Measurements from ENCODE around the gene ACSM3.
"Not testable (repeated sequence)": the region's sequence is repeated elsewhere in the genome, so short reads cannot be mapped to it uniquely, and the experiment has no call there.

ACSM3 gene

DNA sequence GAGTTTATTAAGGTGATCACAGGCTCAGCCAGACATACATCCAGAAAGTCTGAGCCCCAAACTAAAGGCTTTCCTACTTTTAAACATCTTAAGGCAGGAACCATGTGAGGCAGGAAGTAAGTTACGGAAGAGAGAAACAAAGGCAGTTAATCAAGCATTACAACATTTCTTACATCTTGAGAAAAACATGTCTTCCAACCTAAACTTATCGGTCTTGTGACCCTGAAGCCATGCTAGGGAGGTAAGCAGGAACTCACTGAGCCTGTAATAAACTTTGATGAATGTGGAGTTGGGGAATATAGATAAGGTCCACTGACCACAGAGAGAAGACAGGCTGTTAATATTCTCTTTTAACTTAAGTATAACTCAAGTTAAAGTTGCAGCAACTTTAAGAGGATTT is 3.5 kb upstream of the ACSM3 start:
- H3K4me1 ChIP-seq (ENCODE audit: low read depth, poor library complexity, severe bottlenecking), result peaks cover 14% of the 10 kb centered on the region

DNA sequence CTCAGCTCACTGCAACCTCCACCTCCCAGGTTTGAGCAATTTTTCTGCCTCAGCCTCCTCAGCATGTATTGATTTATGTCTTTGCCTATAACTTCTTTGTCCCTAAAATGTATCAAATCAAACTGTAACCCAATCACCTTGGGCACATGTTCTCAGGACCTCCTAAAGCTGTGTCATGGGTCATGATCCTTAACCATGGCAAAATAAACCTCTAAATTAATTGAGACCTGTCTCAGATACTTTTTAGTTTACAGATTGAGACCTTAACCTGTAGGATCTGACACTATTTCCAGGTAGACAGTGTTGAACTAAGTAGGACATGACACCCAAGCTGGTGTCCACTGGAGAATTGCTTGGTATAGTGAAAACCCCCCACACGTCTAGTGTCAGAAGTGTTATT is 2.6 kb upstream of the ACSM3 start:
- no peaks in the 10 kb centered on the region for H3K27me3 ChIP-seq (ENCODE audit: insufficient read depth, low read depth)
- H3K27ac ChIP-seq, result no peak overlapping the region
- no peak overlapping the region for H2AFZ ChIP-seq (ENCODE audit: low read depth)
- TF ChIP-seq, protein P1, sequence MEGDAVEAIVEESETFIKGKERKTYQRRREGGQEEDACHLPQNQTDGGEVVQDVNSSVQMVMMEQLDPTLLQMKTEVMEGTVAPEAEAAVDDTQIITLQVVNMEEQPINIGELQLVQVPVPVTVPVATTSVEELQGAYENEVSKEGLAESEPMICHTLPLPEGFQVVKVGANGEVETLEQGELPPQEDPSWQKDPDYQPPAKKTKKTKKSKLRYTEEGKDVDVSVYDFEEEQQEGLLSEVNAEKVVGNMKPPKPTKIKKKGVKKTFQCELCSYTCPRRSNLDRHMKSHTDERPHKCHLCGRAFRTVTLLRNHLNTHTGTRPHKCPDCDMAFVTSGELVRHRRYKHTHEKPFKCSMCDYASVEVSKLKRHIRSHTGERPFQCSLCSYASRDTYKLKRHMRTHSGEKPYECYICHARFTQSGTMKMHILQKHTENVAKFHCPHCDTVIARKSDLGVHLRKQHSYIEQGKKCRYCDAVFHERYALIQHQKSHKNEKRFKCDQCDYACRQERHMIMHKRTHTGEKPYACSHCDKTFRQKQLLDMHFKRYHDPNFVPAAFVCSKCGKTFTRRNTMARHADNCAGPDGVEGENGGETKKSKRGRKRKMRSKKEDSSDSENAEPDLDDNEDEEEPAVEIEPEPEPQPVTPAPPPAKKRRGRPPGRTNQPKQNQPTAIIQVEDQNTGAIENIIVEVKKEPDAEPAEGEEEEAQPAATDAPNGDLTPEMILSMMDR (conservative IDR thresholded peaks at IDR 0.05; ENCODE audit: low read depth, low read length), result no peak
- H3K9ac ChIP-seq, result no peak overlapping the region
- H4K20me1 ChIP-seq (ENCODE audit: insufficient read depth), result no peaks in the 10 kb centered on the region
- H3K4me1 ChIP-seq (ENCODE audit: low read depth, poor library complexity, severe bottlenecking), result peaks cover 14% of the 10 kb centered on the region
- H3K4me2 ChIP-seq, result no peak overlapping the region
- H3K36me3 ChIP-seq (ENCODE audit: insufficient read depth), result no peaks in the 10 kb centered on the region
- no peaks in the 10 kb centered on the region for H3K79me2 ChIP-seq (ENCODE audit: insufficient read depth, low read depth)
- H3K4me3 ChIP-seq (IDR thresholded peaks at IDR 0.05; ENCODE audit: insufficient read depth, low read depth, low read length), result no peak overlapping the region

More for the DNA sequence above, 3.5 kb upstream of the ACSM3 start:
- no peak overlapping the region for H3K27ac ChIP-seq
- H2AFZ ChIP-seq (ENCODE audit: low read depth), result no peak overlapping the region
- H3K79me2 ChIP-seq (ENCODE audit: insufficient read depth, low read depth), result no peaks in the 10 kb centered on the region
- H3K9ac ChIP-seq, result no peak overlapping the region
- no peaks in the 10 kb centered on the region for H4K20me1 ChIP-seq (ENCODE audit: insufficient read depth)
- H3K27me3 ChIP-seq (ENCODE audit: insufficient read depth, low read depth), result no peaks in the 10 kb centered on the region
- H3K4me3 ChIP-seq (IDR thresholded peaks at IDR 0.05; ENCODE audit: insufficient read depth, low read depth, low read length), result no peak overlapping the region
- H3K4me2 ChIP-seq, result no peak overlapping the region
- H3K36me3 ChIP-seq (ENCODE audit: insufficient read depth), result no peaks in the 10 kb centered on the region
- TF ChIP-seq, protein P1 (conservative IDR thresholded peaks at IDR 0.05; ENCODE audit: low read depth, low read length), result no peak

DNA sequence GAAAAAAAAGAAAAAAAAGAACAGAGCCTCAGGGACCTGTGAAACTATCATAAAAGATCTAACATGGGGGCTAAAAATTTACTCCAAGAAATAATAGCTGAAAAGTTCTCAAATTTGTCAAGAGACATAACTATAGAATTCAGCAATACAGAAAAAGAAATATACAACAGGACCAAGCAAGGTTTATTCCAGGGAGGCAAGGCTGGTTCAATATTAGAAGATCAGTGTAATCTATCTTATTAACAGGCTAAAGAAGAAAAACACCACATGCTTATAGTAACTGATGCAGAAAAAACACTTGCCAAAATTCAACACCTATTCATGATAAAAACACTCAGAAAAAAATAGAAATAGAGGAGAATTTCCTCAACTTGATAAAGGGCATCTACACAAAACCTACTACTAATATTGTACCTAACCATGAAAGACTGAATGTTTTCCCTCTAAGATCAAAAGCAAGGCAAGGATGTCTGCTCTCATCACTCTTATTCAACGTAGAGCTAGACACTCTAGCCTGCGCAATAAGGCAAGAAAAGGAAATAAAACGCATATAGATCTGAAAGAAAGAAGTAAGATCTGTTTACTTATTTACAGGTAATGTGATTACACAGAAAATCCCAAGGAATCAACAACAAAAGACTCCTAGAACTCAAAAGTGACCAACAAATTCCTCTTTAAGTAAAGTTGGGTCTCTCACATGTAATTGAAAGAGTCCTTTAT is 1.2 kb upstream of the ACSM3 start:
- Histone ChIP-seq H3K27me3 (ENCODE audit: insufficient read depth, low read depth) (no peaks in the 10 kb centered on the region), H3K9ac (no peak overlapping the region), H3K4me3 (IDR thresholded peaks at IDR 0.05; ENCODE audit: insufficient read depth, low read depth, low read length) (no peak overlapping the region), H4K20me1 (ENCODE audit: insufficient read depth) (no peaks in the 10 kb centered on the region), H3K4me1 (ENCODE audit: low read depth, poor library complexity, severe bottlenecking) (peaks cover 14% of the 10 kb centered on the region), H3K79me2 (ENCODE audit: insufficient read depth, low read depth) (no peaks in the 10 kb centered on the region), H3K36me3 (ENCODE audit: insufficient read depth) (no peaks in the 10 kb centered on the region), H3K27ac (no peak overlapping the region; the same call in 1 of the 2 replicates), H2AFZ (ENCODE audit: low read depth) (peak overlapping the region; percentile 87), H3K4me2 (peak overlapping the region; percentile 74)
- TF ChIP-seq, protein P1 (conservative IDR thresholded peaks at IDR 0.05; ENCODE audit: low read depth, low read length), result no peak

DNA sequence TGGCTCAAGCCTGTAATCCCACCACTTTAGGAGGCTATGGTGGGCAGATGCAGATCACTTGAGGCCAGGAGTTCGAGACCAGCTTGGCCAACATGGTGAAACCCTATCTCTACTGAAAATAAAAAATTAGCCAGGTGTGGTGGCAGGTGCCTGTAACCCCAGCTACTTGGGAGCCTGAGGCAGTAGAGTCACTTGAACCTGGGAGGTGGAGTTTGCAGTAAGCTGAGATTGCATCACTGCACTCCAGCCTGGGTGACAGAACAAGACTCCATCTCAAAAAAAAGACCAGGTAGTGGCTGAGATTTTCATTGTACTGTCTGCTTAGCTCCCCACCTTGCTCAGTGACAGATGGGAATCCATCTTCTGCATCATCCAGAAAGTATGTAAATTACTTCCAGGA is 634 bp downstream of the ACSM3 start:
- not testable (repeated sequence) for H3K79me2 ChIP-seq (ENCODE audit: insufficient read depth, low read depth); H3K27me3 ChIP-seq (ENCODE audit: insufficient read depth, low read depth); H3K36me3 ChIP-seq (ENCODE audit: insufficient read depth); H4K20me1 ChIP-seq (ENCODE audit: insufficient read depth)
- H3K4me1 ChIP-seq (ENCODE audit: low read depth, poor library complexity, severe bottlenecking), result peaks cover 14% of the 10 kb centered on the region
- H3K4me3 ChIP-seq (IDR thresholded peaks at IDR 0.05; ENCODE audit: insufficient read depth, low read depth, low read length), result peak overlapping the region; percentile 63
- peak overlapping the region; percentile 36; the same call in 1 of the 2 replicates for H3K9ac ChIP-seq
- H3K27ac ChIP-seq, result peak overlapping the region; percentile 50; the same call in 1 of the 2 replicates
- peak overlapping the region; percentile 74 for H3K4me2 ChIP-seq
- H2AFZ ChIP-seq (ENCODE audit: low read depth), result peak overlapping the region; percentile 87; the same call in 1 of the 2 replicates

DNA sequence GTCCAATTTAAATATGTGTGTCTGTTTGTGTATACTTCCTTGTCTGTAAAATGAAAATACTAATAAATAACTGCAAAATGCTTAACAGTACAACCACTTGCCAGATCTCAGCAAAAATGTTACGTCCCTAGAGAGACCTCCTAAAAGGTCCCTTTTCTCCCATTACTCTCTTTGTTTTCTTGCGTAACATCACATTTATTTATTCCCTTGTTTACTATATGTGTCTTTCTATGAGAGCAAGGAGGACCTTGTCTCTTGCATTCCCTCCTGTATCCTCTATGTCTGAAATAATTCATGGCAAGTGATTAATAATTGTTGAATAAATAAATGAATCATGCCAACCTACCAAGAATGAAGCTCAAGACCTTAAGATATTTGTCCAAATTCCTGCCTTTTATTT is 1.9 kb downstream of the ACSM3 start:
- no peak overlapping the region for H3K4me3 ChIP-seq (IDR thresholded peaks at IDR 0.05; ENCODE audit: insufficient read depth, low read depth, low read length)
- TF ChIP-seq, protein P1 (conservative IDR thresholded peaks at IDR 0.05; ENCODE audit: low read depth, low read length), result no peak
- no peaks in the 10 kb centered on the region for H3K36me3 ChIP-seq (ENCODE audit: insufficient read depth)
- no peaks in the 10 kb centered on the region for H3K27me3 ChIP-seq (ENCODE audit: insufficient read depth, low read depth)
- no peaks in the 10 kb centered on the region for H3K79me2 ChIP-seq (ENCODE audit: insufficient read depth, low read depth)
- no peak overlapping the region for H2AFZ ChIP-seq (ENCODE audit: low read depth)
- H3K4me1 ChIP-seq (ENCODE audit: low read depth, poor library complexity, severe bottlenecking), result peaks cover 14% of the 10 kb centered on the region
- no peak overlapping the region for H3K9ac ChIP-seq
- H3K27ac ChIP-seq, result no peak overlapping the region
- H4K20me1 ChIP-seq (ENCODE audit: insufficient read depth), result no peaks in the 10 kb centered on the region
- no peak overlapping the region for H3K4me2 ChIP-seq

Measured in KMS-11 (cell line).